IPS-18c (cell line): ENCODE measurements around the gene PATL2.
"Not testable (repeated sequence)": the region's sequence is repeated elsewhere in the genome, so short reads cannot be mapped to it uniquely, and the experiment has no call there.

Source experiments
- H3K4me3 ChIP-seq: 2 replicates; pipeline ENCODE4 v1.7.0; 2013; ENCODE audit warnings: low read depth, mild to moderate bottlenecking, low read length, moderate library complexity; ENCODE audit not compliant: insufficient read depth
- H3K9me3 ChIP-seq: one replicate; pipeline ENCODE4 v1.6.1; 2013; ENCODE audit warnings: mild to moderate bottlenecking, low read length, moderate library complexity; ENCODE audit not compliant: control insufficient read depth, insufficient read depth

PATL2 gene

GRCh38 chr15:44666210-44667038, 44.7 kb downstream of the PATL2 start:
- Histone ChIP-seq H3K9me3 (no peaks in the 10 kb centered on the region), H3K4me3 (no peak overlapping the region)

DNA sequence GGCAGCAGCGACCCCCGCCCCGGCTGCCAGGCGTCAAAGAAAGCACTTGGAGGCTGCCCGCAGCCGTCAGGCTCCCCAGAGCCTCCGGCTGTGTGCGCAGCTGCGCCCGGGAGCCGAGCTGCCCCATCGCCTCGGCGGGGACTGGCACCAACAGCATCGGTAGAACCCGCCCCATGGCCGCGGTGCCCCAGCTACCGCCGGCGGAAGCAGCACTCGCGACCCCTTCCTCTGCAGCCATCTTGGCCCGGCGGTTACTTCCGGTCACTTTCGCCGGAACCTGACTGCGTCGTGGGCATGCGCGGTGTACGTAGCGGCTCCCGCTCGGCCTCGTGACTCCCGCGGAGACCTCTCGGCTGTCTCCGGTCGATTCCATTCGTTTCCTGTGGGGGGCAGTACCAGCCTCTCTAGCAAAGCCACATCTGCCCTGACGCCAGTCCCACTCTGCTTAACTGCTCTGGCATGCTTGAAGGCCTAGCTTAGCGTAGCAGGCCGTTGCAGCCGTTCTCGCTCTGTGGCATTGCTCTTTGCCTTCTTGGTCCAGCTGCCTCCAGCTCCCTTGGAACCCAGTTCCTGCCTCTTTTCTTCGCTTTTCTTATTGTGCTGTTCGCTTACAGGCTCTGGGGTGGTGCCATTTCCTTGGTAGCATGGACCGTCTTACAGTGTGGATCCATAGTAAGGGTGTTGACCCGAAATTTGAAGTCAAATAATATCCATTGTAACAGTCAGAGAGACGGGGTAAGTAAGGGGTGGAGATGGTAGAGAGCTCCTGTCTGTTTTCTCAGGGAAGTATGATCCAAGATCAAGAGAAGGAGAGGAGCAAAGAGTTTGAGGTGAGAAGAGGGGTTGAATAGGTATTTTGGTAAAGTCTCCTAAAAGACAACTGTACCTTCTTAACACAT, 47.5 kb downstream of the PATL2 start, which contains the start of gene SPG11:
TSS of gene SPG11 (minus strand) at position 253 of the 899 bp plus-strand sequence. CDS start at position 238, 15 bp downstream.
- H3K9me3 ChIP-seq, result no peaks in the 10 kb centered on the region
- H3K4me3 ChIP-seq, result peak within 1 kb of the TSS; percentile 98

DNA sequence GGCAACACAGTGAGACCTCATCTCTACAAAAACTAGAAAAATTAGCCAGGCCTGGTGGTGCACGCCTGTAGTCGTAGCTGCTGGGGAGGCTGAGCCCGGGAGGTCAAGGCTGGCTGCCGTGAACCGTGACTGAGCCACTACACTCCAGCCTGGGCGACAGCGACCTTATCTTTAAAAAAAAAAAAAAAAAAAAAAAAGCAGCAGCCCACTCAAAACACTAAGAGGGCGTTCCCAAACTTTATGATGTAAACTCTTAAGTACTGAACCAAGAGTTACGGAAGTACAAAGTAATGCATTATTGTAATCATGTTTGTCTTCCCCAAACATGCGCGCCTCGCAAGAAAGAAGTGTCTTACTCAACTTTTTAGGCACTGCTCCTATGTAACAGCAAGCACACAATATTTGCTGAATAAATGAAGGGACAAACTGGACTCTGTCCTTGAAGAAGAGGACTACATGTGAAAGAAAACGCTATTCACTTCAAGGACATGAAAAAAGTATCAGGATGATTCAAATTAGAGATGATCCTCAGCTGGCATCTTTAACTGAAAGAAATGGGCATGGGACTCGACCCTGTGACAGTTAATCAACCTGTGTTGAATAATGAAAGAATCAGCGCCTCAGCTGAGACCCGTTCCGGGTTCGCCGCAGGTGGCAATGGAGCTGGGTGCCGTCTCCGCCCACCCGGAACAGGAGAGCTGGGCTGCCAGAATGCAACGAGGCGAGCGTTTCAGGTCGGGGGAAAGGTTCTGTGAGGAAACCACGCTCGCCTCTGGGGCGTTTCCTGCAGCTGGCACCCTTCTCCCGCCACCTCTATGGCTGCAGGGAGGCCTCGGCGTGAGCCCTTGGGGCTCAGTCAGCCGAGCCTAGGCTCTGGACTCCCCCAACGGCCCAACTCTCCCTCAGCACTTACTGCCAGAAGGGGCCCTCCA, 48.4 kb downstream of the PATL2 start:
- H3K9me3 ChIP-seq, result no peaks in the 10 kb centered on the region
- H3K4me3 ChIP-seq, result peak overlapping the region; percentile 98

- no peaks in the 10 kb centered on the region for H3K9me3 ChIP-seq
- H3K4me3 ChIP-seq, result no peak overlapping the region
Measured at GRCh38 chr15:44661576-44661975, 49.5 kb downstream of the PATL2 start.

- H3K9me3 ChIP-seq, result no peaks in the 10 kb centered on the region
- H3K4me3 ChIP-seq, result no peak overlapping the region
Measured at GRCh38 chr15:44659056-44659455, 52.1 kb downstream of the PATL2 start.

DNA sequence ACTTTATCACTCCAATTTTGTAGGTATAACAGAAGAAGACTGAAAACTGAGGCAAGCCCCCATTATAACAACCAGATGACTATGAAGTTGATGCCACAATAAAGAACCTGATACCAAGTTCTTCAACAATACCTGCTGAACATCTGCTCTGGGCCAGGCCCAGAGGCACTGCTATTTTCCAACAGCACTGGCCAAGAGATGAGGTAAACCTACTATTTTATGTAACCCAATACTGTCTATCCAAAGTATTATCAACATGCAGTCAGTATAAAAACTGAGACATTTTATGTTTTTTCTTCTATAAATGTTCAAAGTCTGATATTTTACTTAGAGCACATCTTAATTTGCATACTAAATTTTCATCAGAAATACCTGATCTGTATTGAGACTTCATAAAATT, 53.7 kb downstream of the PATL2 start:
- no peaks in the 10 kb centered on the region for H3K9me3 ChIP-seq
- H3K4me3 ChIP-seq, result no peak overlapping the region

GRCh38 chr15:44656913-44657312, 54.2 kb downstream of the PATL2 start:
- no peaks in the 10 kb centered on the region for H3K9me3 ChIP-seq
- no peak overlapping the region for H3K4me3 ChIP-seq

- no peak overlapping the region for H3K4me3 ChIP-seq
Measured at GRCh38 chr15:44656298-44656697, 54.8 kb downstream of the PATL2 start.

DNA sequence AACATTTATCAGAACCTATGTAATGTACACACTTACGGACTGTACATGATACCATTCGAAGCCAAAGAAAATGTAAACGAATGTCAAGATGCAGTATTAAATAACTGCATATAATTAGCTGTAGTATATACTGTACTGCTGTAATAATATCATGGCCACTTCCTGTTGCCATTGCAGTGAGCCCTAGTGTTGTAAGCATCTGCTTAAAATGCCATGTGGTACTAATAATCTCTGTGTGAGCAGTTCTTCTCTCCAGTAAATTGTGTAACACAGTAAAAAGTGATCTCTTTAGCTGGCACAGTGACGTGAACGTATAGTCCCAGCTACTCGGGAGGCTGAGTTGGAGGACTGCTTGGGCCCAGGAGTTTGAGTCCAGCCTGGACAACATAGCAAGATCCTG, 56.3 kb downstream of the PATL2 start:
- Histone ChIP-seq H3K4me3 (no peak overlapping the region), H3K9me3 (no peaks in the 10 kb centered on the region)

More at GRCh38 chr15:44656298-44656697, 54.8 kb downstream of the PATL2 start:
- H3K9me3 ChIP-seq, result no peaks in the 10 kb centered on the region

DNA sequence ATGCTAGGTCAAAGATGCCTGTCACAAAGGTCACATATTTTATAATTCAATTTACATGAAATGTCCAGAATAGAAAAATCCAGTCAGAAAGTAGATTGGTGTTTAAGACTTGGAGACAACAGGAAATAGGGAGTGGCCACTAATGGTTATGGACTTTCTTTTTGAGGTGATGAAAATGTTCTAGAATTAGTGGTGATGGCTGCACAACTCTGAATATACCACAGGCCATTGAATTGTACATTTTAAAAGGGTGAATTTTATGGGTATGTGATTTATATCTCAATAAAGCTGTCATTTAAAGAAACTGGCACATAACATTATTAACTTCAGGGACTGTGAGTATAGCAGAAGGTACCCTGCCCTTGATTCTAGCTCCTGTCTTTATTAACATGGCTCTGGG, 63.5 kb downstream of the PATL2 start:
- H3K4me3 ChIP-seq, result no peak overlapping the region
- no peaks in the 10 kb centered on the region for H3K9me3 ChIP-seq

GRCh38 chr15:44647036-44647435, 64.1 kb downstream of the PATL2 start:
- Histone ChIP-seq H3K4me3 (no peak overlapping the region), H3K9me3 (no peaks in the 10 kb centered on the region)

- no peaks in the 10 kb centered on the region for H3K9me3 ChIP-seq
Measured at GRCh38 chr15:44646460-44646859, 64.7 kb downstream of the PATL2 start.

GRCh38 chr15:44641651-44642050, 69.5 kb downstream of the PATL2 start:
- Histone ChIP-seq H3K4me3 (no peak overlapping the region), H3K9me3 (no peaks in the 10 kb centered on the region)

More at GRCh38 chr15:44646460-44646859, 64.7 kb downstream of the PATL2 start:
- no peak overlapping the region for H3K4me3 ChIP-seq

DNA sequence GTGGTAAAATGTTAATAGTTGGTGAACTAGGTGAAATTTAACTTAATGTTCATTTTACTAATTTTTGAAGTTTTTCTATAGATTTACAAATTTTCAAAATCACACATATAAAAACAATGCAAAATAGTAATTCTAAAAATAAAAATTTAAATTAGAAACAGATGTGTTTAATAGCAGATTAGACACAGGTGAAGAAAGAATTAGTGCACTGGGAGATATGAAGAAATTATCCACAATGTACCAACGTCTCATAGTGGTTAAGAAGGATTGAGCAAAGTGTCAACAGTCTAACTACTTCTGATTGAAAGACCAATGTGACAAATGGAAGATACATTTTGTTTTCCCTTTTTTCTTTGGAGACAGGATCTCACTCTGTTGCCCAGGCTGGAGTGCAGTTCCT, 74.1 kb downstream of the PATL2 start:
- Histone ChIP-seq H3K9me3 (no peaks in the 10 kb centered on the region), H3K4me3 (no peak overlapping the region)

- Histone ChIP-seq H3K9me3 (peaks cover 2% of the 10 kb centered on the region), H3K4me3 (no peak overlapping the region)
Measured at GRCh38 chr15:44633603-44634002, 77.5 kb downstream of the PATL2 start.

DNA sequence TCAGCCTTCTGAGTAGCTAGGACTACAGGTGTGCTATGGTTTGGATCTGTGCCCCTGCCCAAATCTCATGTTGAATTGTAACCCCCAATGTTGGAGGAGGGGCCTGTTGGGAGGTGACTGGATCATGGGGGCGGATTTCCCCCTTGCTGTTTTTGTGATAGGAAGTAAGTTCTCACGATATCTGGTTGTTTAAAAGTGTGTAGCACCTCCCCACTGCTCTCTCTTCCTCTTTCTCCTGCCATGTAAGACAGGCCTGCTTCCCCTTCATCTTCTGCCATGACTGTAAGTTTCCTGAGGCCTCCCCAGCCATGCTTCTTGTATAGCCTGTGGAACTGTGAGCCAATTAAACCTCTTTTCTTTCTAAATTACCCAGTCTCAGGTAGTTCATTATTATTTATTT, 85.8 kb downstream of the PATL2 start:
- not testable (repeated sequence) for H3K4me3 ChIP-seq, H3K9me3 ChIP-seq

DNA sequence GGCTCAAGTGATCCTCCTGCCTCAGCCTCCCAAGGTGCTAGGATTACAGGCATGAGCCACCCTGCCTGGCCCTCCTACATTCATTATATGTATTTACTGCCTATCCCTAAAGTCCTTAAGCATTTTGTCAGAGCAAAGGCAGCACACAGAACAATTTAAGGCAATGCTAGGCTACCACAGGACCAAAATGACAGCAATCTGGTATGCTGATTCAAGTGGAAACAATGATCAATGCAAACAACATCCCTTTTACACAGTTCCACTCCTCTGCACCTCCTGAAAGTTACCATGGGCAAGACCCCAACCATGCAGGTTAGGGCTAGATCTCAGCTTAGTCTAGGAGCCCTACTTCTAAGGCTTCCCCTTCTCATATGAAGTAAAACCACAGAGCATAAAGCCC, 87.9 kb downstream of the PATL2 start:
- Histone ChIP-seq H3K4me3 (no peak overlapping the region), H3K9me3 (no peaks in the 10 kb centered on the region)
